B cell (primary cell): ENCODE data around the gene RFC5. TPM values are rescaled to one million over a fixed set of nuclear protein-coding genes. Genes with fewer than 3 reads are reported as not detected.
"Not testable (repeated sequence)": the region's sequence is repeated elsewhere in the genome, so short reads cannot be mapped to it uniquely, and the experiment has no call there.

Experiments
- ATAC-seq: fragments of 200-7000 bp; cut with Tn5 transposase; one replicate; pipeline ENCODE4 v1.10.0; 2021; ENCODE audit warnings: low read depth, mild to moderate bottlenecking, moderate number of reproducible peaks, moderate library complexity
- CTCF ChIA-PET: fragments of 350-600 bp; sonication (Branson Sonifier 250); formaldehyde crosslinking; loops from one replicate; lab custom pipeline; 2021; ENCODE audit warnings: antibody characterized with exemption, inconsistent platforms; lab: Charles Lee
- POLR2A ChIA-PET: fragments of 350-600 bp; sonication (Branson Sonifier 250); formaldehyde crosslinking; loops from one replicate; lab custom pipeline; 2021; ENCODE audit warnings: antibody characterized with exemption; lab: Charles Lee
- DNase-seq: peaks from one replicate; pipeline ENCODE4 v3.0.0; 2013
- H2AFZ ChIP-seq: 2 replicates; pipeline ENCODE4 v1.6.1; 2012; ENCODE audit warnings: mild to moderate bottlenecking, low read depth, low read length; ENCODE audit not compliant: insufficient read depth, poor library complexity, severe bottlenecking
- H3K27ac ChIP-seq, 2 donors: 1 replicate in 1 of 2; 2 replicates in 1 of 2; pipeline ENCODE4 v1.5.1; 2012 to 2013; ENCODE audit warnings: low read length in 2 of 2, mild to moderate bottlenecking in 2 of 2, moderate library complexity in 1 of 2
- H3K27me3 ChIP-seq, 4 experiments: fragments of 200-600 bp in 1 of 4; sonication (generic) in 1 of 4; replicated peaks in 1 of 4; 1 replicate in 2 of 4; 2 replicates in 2 of 4; pipeline versions ENCODE4 v1.6.1 to v1.7.0; 2013 to 2016; ENCODE audit warnings: low read length in 3 of 4, mild to moderate bottlenecking in 2 of 4, mixed read lengths in 1 of 4, moderate library complexity in 1 of 4; ENCODE audit not compliant: insufficient read depth in 4 of 4, control insufficient read depth in 3 of 4; ENCODE audit errors: control extremely low read depth in 1 of 4
- H3K36me3 ChIP-seq, 2 experiments: replicated peaks in 1 of 2; 1 replicate in 1 of 2; 2 replicates in 1 of 2; pipeline versions ENCODE4 v1.6.1 to v1.7.1; 2013; ENCODE audit warnings: low read length in 1 of 2; ENCODE audit not compliant: insufficient read depth in 2 of 2, control insufficient read depth in 1 of 2; ENCODE audit errors: control extremely low read depth in 1 of 2, extremely low read depth in 1 of 2
- H3K4me1 ChIP-seq, 2 donors: fragments of 200-600 bp in 1 of 2; sonication (generic) in 1 of 2; 1 replicate in 1 of 2; 2 replicates in 1 of 2; pipeline versions ENCODE4 v1.5.1 to v1.6.1; 2013 to 2017; ENCODE audit warnings: low read length in 2 of 2; ENCODE audit not compliant: control insufficient read depth in 2 of 2, insufficient read depth in 2 of 2
- H3K4me2 ChIP-seq: replicated peaks from 2 replicates; pipeline ENCODE3; 2012; ENCODE audit warnings: mild to moderate bottlenecking, low read depth, low read length; ENCODE audit not compliant: poor library complexity, severe bottlenecking
- H3K4me3 ChIP-seq, 5 experiments: fragments of 200-600 bp in 1 of 5; sonication (generic) in 1 of 5; 1 replicate in 3 of 5; 2 replicates in 2 of 5; pipeline versions ENCODE4 v1.5.1 to v1.7.0; 2011 to 2016; ENCODE audit warnings: low read length in 4 of 5, mild to moderate bottlenecking in 4 of 5, low read depth in 2 of 5, control low read depth in 1 of 5, moderate library complexity in 1 of 5; ENCODE audit not compliant: insufficient read depth in 1 of 5; ENCODE audit errors: control extremely low read depth in 1 of 5, extremely low read depth in 1 of 5
- H3K79me2 ChIP-seq: fragments of 200-600 bp; sonication (generic); one replicate; pipeline ENCODE4 v1.6.0; 2016; ENCODE audit warnings: low read length; ENCODE audit not compliant: control insufficient read depth, insufficient read depth
- H3K9ac ChIP-seq: fragments of 200-600 bp; sonication (generic); 2 replicates; pipeline ENCODE4 v1.6.1; 2017; ENCODE audit warnings: mild to moderate bottlenecking, low read length, moderate library complexity
- H3K9me3 ChIP-seq, 3 donors: one replicate each; pipeline versions ENCODE4 v1.6.1 to v1.7.1; 2013; ENCODE audit warnings: low read length in 2 of 3; ENCODE audit not compliant: control insufficient read depth in 2 of 3, insufficient read depth in 1 of 3; ENCODE audit errors: control extremely low read depth in 1 of 3
- H4K20me1 ChIP-seq: 2 replicates; pipeline ENCODE4 v1.6.0; 2012; ENCODE audit warnings: mild to moderate bottlenecking, low read length; ENCODE audit not compliant: insufficient read depth, control insufficient read depth, poor library complexity, severe bottlenecking
- H3K27ac Mint-ChIP-seq: one replicate; pipeline ENCODE4 v1.8.0; 2021; ENCODE audit warnings: mixed read lengths
- H3K27me3 Mint-ChIP-seq: one replicate; pipeline ENCODE4 v1.8.0; 2021; ENCODE audit warnings: mixed read lengths
- H3K4me1 Mint-ChIP-seq: one replicate; pipeline ENCODE4 v1.8.0; 2021; ENCODE audit warnings: mixed read lengths
- H3K4me3 Mint-ChIP-seq: one replicate; pipeline ENCODE4 v1.8.0; 2021; ENCODE audit warnings: mixed read lengths
- H3K9me3 Mint-ChIP-seq: one replicate; pipeline ENCODE4 v1.8.0; 2022; ENCODE audit warnings: mixed read lengths; ENCODE audit not compliant: insufficient read depth
- CTCF ChIP-seq: fragments of 200-600 bp; IDR thresholded peaks from one replicate; pipeline ENCODE4 v1.8.0; 2022; ENCODE audit warnings: antibody characterized with exemption, mild to moderate bottlenecking
- EZH2 ChIP-seq: IDR thresholded peaks from 2 replicates; pipeline ENCODE4 v1.6.1; 2012; ENCODE audit warnings: borderline replicate concordance, low read depth, mild to moderate bottlenecking, moderate library complexity, low read length; ENCODE audit not compliant: insufficient read depth, poor library complexity, severe bottlenecking
- WGBS: methylation state at CpG from one replicate; pipeline ENCODE4 v1.1.5; 2013; ENCODE audit warnings: missing lambda C conversion rate; ENCODE audit not compliant: insufficient coverage; 5-methylcytosine and 5-hydroxymethylcytosine counted together
- intact Hi-C: fragments of 100-400 bp; cut with micrococcal nuclease; formaldehyde crosslinking; loops from one replicate; pipeline ENCODE4 v1.10.0; 2022
- polyA plus RNA-seq: library from polyadenylated mRNA; depleted of rRNA; stranded (reverse); fragments of >200 nt; gene quantifications from 2 replicates; pipeline ENCODE4 v1.2.3, GENCODE V29; 2012
- total RNA-seq, 2 donors: library from RNA; stranded (reverse); fragments of 120-200 nt in 1 of 2; gene quantifications; 1 replicate in 1 of 2; 2 replicates in 1 of 2; pipeline versions ENCODE4 v1.2.3 to v1.2.4, GENCODE V29; 2013 to 2022

The RFC5 gene
- total and polyA plus RNA-seq, 2 donors (not counting 1 experiment from before 2014, with no cell fraction given): 22.7 to 23.2 TPM

GRCh38 chr12:117998719-117999118 is 17.8 kb upstream of the RFC5 start:
- Histone ChIP-seq H3K27ac (no peak overlapping the region), H2AFZ (no peak overlapping the region), H3K4me1 (no peaks in the 10 kb centered on the region), H3K4me3 (no peak overlapping the region), H4K20me1 (no peaks in the 10 kb centered on the region), H3K36me3 (no peaks in the 10 kb centered on the region), H3K27me3 (no peaks in the 10 kb centered on the region), H3K9ac (no peak overlapping the region), H3K9me3 (peaks cover 0 to 7% (median 0%) of the 10 kb centered on the region in 3 donors), H3K79me2 (no peaks in the 10 kb centered on the region), H3K4me2 (no peak overlapping the region)
- TF ChIP-seq CTCF (no peak), EZH2 (no peak)
- CTCF ChIA-PET: no interaction called here
- Mint-ChIP-seq H3K27ac (no peak overlapping the region), H3K9me3 (peaks cover 3% of the 10 kb centered on the region), H3K4me3 (no peak overlapping the region), H3K4me1 (no peaks in the 10 kb centered on the region), H3K27me3 (peaks cover 5% of the 10 kb centered on the region)
- intact Hi-C loops: no loop called here
- WGBS: no CpG with 5 or more reads among the region's 2 CpGs
- POLR2A ChIA-PET: no interaction called here
- ATAC-seq: no peak
- no peak for DNase-seq

GRCh38 chr12:117999806-118000205 is 16.7 kb upstream of the RFC5 start:
- DNase-seq, H3K9me3 ChIP-seq, H3K4me1 ChIP-seq, CTCF ChIA-PET, H3K9ac ChIP-seq, ATAC-seq, H3K9me3 Mint-ChIP-seq, H3K27me3 ChIP-seq, H2AFZ ChIP-seq, H3K4me3 ChIP-seq, H3K27ac Mint-ChIP-seq, H4K20me1 ChIP-seq, H3K79me2 ChIP-seq, POLR2A ChIA-PET, H3K4me3 Mint-ChIP-seq, H3K4me2 ChIP-seq, intact Hi-C loops, H3K27me3 Mint-ChIP-seq, H3K36me3 ChIP-seq, H3K27ac ChIP-seq, H3K4me1 Mint-ChIP-seq: not testable (repeated sequence)
- 33% methylated on average over 1 of the region's 2 CpGs for WGBS
